H1 (cell line): ENCODE data around the gene SRGAP3.

Experiments used
- CBX8 ChIP-seq: fragments of 300-800, 300-1000 bp; sonication (generic); IDR thresholded peaks from 2 replicates; pipeline ENCODE4 v1.7.1; 2016; ENCODE audit warnings: low read depth, low read length, borderline replicate concordance
- TF ChIP-seq, protein P1 (sequence below), 3 experiments: IDR thresholded peaks; 1 replicate in 2 of 3; 2 replicates in 1 of 3; pipeline versions ENCODE4 v1.5.1 to v1.6.1; 2011; ENCODE audit warnings: low read length in 3 of 3, mild to moderate bottlenecking in 3 of 3, inconsistent platforms in 2 of 3, low read depth in 1 of 3, moderate library complexity in 1 of 3; ENCODE audit not compliant: insufficient read depth in 1 of 3; ENCODE audit errors: control extremely low read depth in 1 of 3
- TF ChIP-seq, protein P2 (sequence below): IDR thresholded peaks from 2 replicates; pipeline ENCODE4 v1.6.1; 2012; ENCODE audit warnings: inconsistent platforms

DNA sequence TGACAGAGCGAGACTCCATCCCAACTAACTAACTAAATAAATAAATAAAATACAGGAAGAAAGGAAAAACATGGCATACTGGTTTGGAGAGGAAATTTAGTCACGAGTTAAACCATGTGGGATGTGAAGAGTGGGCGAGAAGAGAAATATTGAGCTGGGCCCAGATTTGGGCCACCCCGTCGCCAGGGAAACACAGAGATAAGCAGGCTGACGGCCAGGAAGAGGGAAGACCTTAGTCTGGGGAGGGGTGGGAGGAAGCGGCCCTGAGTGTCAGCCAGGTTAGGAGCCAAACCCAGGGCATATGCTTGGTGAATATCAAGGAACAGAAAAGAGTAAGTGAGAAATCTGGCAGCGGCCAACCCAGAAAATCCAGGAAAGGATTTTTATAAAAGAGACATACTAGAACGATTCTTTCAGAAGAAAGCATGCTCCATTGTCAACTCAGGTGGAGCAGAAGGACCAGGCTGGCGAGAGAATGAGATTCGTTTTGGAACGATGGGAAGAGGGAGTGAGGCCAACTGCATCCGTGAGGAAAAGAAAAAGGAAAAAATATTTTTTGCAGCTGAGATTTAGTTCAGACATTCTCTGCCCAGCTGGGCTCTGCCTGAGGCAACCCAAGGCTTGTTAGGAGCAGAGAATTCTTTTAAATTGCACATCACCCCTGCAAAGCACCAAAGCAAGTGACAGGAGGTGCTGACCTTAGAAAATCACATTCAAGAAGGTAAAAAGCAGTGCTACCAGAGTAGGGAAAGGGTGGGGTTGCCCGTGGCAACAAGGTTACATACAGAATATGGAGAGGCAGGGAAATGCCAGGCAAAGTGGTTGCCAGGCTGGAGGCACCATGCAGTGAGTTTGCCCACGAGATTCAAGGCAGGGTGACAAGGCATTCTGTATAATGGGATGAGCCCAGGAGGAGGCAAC lies 226.9 kb downstream of the SRGAP3 start:
- TF ChIP-seq, protein P1, sequence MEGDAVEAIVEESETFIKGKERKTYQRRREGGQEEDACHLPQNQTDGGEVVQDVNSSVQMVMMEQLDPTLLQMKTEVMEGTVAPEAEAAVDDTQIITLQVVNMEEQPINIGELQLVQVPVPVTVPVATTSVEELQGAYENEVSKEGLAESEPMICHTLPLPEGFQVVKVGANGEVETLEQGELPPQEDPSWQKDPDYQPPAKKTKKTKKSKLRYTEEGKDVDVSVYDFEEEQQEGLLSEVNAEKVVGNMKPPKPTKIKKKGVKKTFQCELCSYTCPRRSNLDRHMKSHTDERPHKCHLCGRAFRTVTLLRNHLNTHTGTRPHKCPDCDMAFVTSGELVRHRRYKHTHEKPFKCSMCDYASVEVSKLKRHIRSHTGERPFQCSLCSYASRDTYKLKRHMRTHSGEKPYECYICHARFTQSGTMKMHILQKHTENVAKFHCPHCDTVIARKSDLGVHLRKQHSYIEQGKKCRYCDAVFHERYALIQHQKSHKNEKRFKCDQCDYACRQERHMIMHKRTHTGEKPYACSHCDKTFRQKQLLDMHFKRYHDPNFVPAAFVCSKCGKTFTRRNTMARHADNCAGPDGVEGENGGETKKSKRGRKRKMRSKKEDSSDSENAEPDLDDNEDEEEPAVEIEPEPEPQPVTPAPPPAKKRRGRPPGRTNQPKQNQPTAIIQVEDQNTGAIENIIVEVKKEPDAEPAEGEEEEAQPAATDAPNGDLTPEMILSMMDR (IDR thresholded peaks at IDR 0.05; ENCODE audit: control extremely low read depth in 1 of 3, insufficient read depth in 1 of 3, low read depth in 1 of 3, low read length in 3 of 3), result no peak
- TF ChIP-seq, protein P2, sequence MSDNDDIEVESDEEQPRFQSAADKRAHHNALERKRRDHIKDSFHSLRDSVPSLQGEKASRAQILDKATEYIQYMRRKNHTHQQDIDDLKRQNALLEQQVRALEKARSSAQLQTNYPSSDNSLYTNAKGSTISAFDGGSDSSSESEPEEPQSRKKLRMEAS, result no peak
- no peak for TF ChIP-seq CBX8
